HepG2 (cell line): ENCODE data around the gene CD58. TPM values are rescaled to one million over a fixed set of nuclear protein-coding genes. Genes with fewer than 3 reads are reported as not detected.

ENCODE experiments used
- ADNP ChIP-seq: sonication (generic); formaldehyde crosslinking; IDR thresholded peaks from 2 replicates; pipeline ENCODE4 v1.4.0; 2020; ENCODE audit warnings: missing genetic modification reagents
- CENPX ChIP-seq: sonication (generic); formaldehyde crosslinking; IDR thresholded peaks from 2 replicates; pipeline ENCODE4 v1.9.0; 2021; ENCODE audit warnings: mild to moderate bottlenecking, missing genetic modification reagents, moderate library complexity
- CHD2 ChIP-seq: IDR thresholded peaks from 2 replicates; pipeline ENCODE4 v1.6.1; 2011; ENCODE audit warnings: low read depth, low read length, improper control_type of control experiment
- CHD4 ChIP-seq: fragments of 200-600 bp; sonication (generic); IDR thresholded peaks from 2 replicates; pipeline ENCODE4 v1.7.0; 2017; ENCODE audit warnings: mild to moderate bottlenecking, low read length, borderline replicate concordance
- FOXP1 ChIP-seq, 2 experiments: fragments of 450-650 bp in 1 of 2; IDR thresholded peaks; 2 replicates each; pipeline ENCODE4 v1.6.1; 2017 to 2018; ENCODE audit warnings: antibody characterized with exemption in 1 of 2
- HNF4G ChIP-seq, 2 experiments: sonication (generic) in 1 of 2; formaldehyde crosslinking in 1 of 2; IDR thresholded peaks; 2 replicates each; pipeline versions ENCODE4 v1.4.0 to v1.6.1; 2011 to 2020; ENCODE audit warnings: borderline replicate concordance in 2 of 2, low read depth in 2 of 2, mild to moderate bottlenecking in 2 of 2, low read length in 1 of 2, missing genetic modification reagents in 1 of 2, moderate library complexity in 1 of 2
- HNRNPLL ChIP-seq: fragments of 200-400 bp; formaldehyde crosslinking; IDR thresholded peaks from 2 replicates; pipeline ENCODE4 v1.6.1; 2017; ENCODE audit warnings: mild to moderate bottlenecking, low read depth, low read length; ENCODE audit not compliant: poor library complexity, severe bottlenecking
- KLF9 ChIP-seq: IDR thresholded peaks from 2 replicates; pipeline ENCODE4 v1.6.1; 2016; ENCODE audit warnings: low read depth
- MTA1 ChIP-seq: sonication (generic); formaldehyde crosslinking; IDR thresholded peaks from 2 replicates; pipeline ENCODE4 v1.4.0; 2020; ENCODE audit warnings: missing genetic modification reagents, mild to moderate bottlenecking, borderline replicate concordance
- MTA3 ChIP-seq: sonication (generic); formaldehyde crosslinking; IDR thresholded peaks from 2 replicates; pipeline ENCODE4 v1.4.0; 2020; ENCODE audit warnings: missing genetic modification reagents
- SNRNP70 ChIP-seq: fragments of 200-400 bp; formaldehyde crosslinking; IDR thresholded peaks from 2 replicates; pipeline ENCODE4 v1.6.1; 2017; ENCODE audit warnings: mild to moderate bottlenecking, low read depth, low read length, moderate library complexity
- ZBTB21 ChIP-seq: sonication (generic); formaldehyde crosslinking; IDR thresholded peaks from 2 replicates; pipeline ENCODE4 v1.4.0; 2020; ENCODE audit warnings: missing genetic modification reagents
- ZFP41 ChIP-seq: sonication (generic); formaldehyde crosslinking; IDR thresholded peaks from 2 replicates; pipeline ENCODE4 v1.4.0; 2020; ENCODE audit warnings: mild to moderate bottlenecking, missing genetic modification reagents, borderline replicate concordance
- ZFP62 ChIP-seq: sonication (generic); formaldehyde crosslinking; IDR thresholded peaks from 2 replicates; pipeline ENCODE4 v1.4.0; 2020; ENCODE audit warnings: missing genetic modification reagents
- ZNF564 ChIP-seq: sonication (generic); formaldehyde crosslinking; IDR thresholded peaks from 2 replicates; pipeline ENCODE4 v1.8.1; 2023; ENCODE audit warnings: mild to moderate bottlenecking, missing genetic modification reagents
- ZNF678 ChIP-seq: sonication (generic); formaldehyde crosslinking; IDR thresholded peaks from 2 replicates; pipeline ENCODE4 v1.4.0; 2020; ENCODE audit warnings: mild to moderate bottlenecking, missing genetic modification reagents
- ZNF772 ChIP-seq: sonication (generic); formaldehyde crosslinking; IDR thresholded peaks from 2 replicates; pipeline ENCODE4 v1.5.0; 2020; ENCODE audit warnings: mild to moderate bottlenecking, missing genetic modification reagents
- ZNF891 ChIP-seq: sonication (generic); formaldehyde crosslinking; IDR thresholded peaks from 2 replicates; pipeline ENCODE4 v1.5.0; 2020; ENCODE audit warnings: mild to moderate bottlenecking, missing genetic modification reagents
- ZSCAN22 ChIP-seq: sonication (generic); formaldehyde crosslinking; IDR thresholded peaks from 2 replicates; pipeline ENCODE4 v1.4.0; 2020; ENCODE audit warnings: mild to moderate bottlenecking, missing genetic modification reagents
- ZSCAN30 ChIP-seq: sonication (generic); formaldehyde crosslinking; IDR thresholded peaks from 2 replicates; pipeline ENCODE4 v1.5.0; 2020; ENCODE audit warnings: mild to moderate bottlenecking, missing genetic modification reagents
- polyA plus RNA-seq, 8 experiments: library from polyadenylated mRNA; depleted of rRNA in 3 of 8; stranded (reverse) in 7 of 8; unstranded in 1 of 8; fragments of >200 nt; fragmentation: Illumina TruSeq in 4 of 8; extraction: Trizol in 4 of 8; gene quantifications; 2 replicates each; pipeline versions ENCODE4 v1.2.1 to v1.2.3, GENCODE V29; 2011 to 2016; ENCODE audit warnings: low read depth in 4 of 8, missing spikeins in 1 of 8, mixed read lengths in 1 of 8; ENCODE audit not compliant: insufficient read depth in 1 of 8
- total RNA-seq, 5 experiments: library from RNA; depleted of rRNA; stranded (reverse); fragments of >200 nt; fragmentation: Illumina TruSeq; extraction: Trizol; gene quantifications; 2 replicates each; pipeline ENCODE4 v1.2.3, GENCODE V29; 2016; ENCODE audit warnings: low read depth in 1 of 5
- TF ChIP-seq, protein P1 (sequence below): IDR thresholded peaks from 2 replicates; pipeline ENCODE4 v1.6.1; 2016; ENCODE audit warnings: control low read depth
- TF ChIP-seq, protein P2 (sequence below): sonication (generic); formaldehyde crosslinking; IDR thresholded peaks from 2 replicates; pipeline ENCODE4 v1.8.0; 2022; ENCODE audit warnings: missing genetic modification reagents, mild to moderate bottlenecking, borderline replicate concordance
- TF ChIP-seq, protein P3 (sequence below): sonication (generic); formaldehyde crosslinking; IDR thresholded peaks from 2 replicates; pipeline ENCODE4 v1.8.1; 2023; ENCODE audit warnings: missing genetic modification reagents, mild to moderate bottlenecking, borderline replicate concordance
- TF ChIP-seq, protein P4 (sequence below): IDR thresholded peaks from 2 replicates; pipeline ENCODE4 v1.6.1; 2018; ENCODE audit warnings: missing genetic modification reagents, mild to moderate bottlenecking, missing compliant biosample characterization
- TF ChIP-seq, protein P5 (sequence below): sonication (generic); formaldehyde crosslinking; conservative IDR thresholded peaks from 2 replicates; pipeline ENCODE4 v1.4.0; 2020; ENCODE audit warnings: missing genetic modification reagents

The CD58 gene
- total and polyA plus RNA-seq, 2 of the 13 experiments (the other 11 are each of a cell fraction or from before 2014, with no cell fraction given), result 9.4 to 13.5 TPM

DNA sequence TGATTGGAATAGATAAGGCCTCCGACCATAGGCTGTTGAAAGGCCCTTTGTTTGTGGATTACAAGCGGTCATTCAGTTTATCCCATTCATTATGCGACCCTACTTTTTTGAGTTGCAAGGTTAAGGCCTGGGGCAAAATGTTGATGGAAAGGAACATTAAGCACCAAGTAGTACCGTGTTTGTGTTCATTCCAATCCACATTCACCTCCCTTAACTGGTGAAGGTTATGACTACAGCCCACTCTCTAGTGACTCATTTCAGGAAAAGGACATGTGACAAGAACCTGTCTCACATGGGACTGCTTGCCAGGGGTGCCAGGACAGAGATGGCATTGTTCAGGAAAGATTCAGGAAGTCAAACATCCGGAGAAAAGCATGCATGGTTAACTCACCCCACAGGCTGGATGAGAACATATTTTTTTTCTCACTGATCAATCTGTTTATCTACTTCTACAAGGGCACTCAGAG lies 81.6 kb downstream of the CD58 start (continued):
- TF ChIP-seq FOXP1 (IDR thresholded peaks at IDR 0.05), result no peak
- TF ChIP-seq FOXP1 (CRISPR knock-in tag; IDR thresholded peaks at IDR 0.05), result peak; percentile 59
- no peak for TF ChIP-seq CHD4
- no peak for TF ChIP-seq ZNF891 (CRISPR knock-in tag)
- TF ChIP-seq ZFP62, result no peak
- TF ChIP-seq, protein P1, sequence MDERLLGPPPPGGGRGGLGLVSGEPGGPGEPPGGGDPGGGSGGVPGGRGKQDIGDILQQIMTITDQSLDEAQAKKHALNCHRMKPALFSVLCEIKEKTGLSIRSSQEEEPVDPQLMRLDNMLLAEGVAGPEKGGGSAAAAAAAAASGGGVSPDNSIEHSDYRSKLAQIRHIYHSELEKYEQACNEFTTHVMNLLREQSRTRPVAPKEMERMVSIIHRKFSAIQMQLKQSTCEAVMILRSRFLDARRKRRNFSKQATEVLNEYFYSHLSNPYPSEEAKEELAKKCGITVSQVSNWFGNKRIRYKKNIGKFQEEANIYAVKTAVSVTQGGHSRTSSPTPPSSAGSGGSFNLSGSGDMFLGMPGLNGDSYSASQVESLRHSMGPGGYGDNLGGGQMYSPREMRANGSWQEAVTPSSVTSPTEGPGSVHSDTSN (CRISPR knock-in tag), result no peak
- TF ChIP-seq ADNP (CRISPR knock-in tag), result no peak
- no peak for TF ChIP-seq CENPX (CRISPR knock-in tag)
- TF ChIP-seq MTA1, result no peak
- no peak for TF ChIP-seq SNRNP70
- no peak for TF ChIP-seq ZSCAN30 (CRISPR knock-in tag)
- TF ChIP-seq HNRNPLL, result no peak
- no peak for TF ChIP-seq HNF4G (IDR thresholded peaks at IDR 0.05; ENCODE audit: borderline replicate concordance, low read depth, low read length)
- no peak for TF ChIP-seq HNF4G (CRISPR knock-in tag; IDR thresholded peaks at IDR 0.05; ENCODE audit: borderline replicate concordance, low read depth)
- TF ChIP-seq ZNF564 (CRISPR knock-in tag), result no peak
- TF ChIP-seq CHD2, result no peak
- no peak for TF ChIP-seq ZNF678 (CRISPR knock-in tag)
- TF ChIP-seq KLF9 (CRISPR knock-in tag), result 0 out of 2 replicates have a peak, but pooled peaks have one; percentile 22
- TF ChIP-seq, protein P2, sequence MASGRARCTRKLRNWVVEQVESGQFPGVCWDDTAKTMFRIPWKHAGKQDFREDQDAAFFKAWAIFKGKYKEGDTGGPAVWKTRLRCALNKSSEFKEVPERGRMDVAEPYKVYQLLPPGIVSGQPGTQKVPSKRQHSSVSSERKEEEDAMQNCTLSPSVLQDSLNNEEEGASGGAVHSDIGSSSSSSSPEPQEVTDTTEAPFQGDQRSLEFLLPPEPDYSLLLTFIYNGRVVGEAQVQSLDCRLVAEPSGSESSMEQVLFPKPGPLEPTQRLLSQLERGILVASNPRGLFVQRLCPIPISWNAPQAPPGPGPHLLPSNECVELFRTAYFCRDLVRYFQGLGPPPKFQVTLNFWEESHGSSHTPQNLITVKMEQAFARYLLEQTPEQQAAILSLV, result no peak
- TF ChIP-seq MTA3 (CRISPR knock-in tag), result no peak
- no peak for TF ChIP-seq ZNF772 (CRISPR knock-in tag)
- no peak for TF ChIP-seq ZFP41
- TF ChIP-seq ZBTB21 (CRISPR knock-in tag), result no peak
- TF ChIP-seq, protein P3, sequence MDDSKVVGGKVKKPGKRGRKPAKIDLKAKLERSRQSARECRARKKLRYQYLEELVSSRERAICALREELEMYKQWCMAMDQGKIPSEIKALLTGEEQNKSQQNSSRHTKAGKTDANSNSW (CRISPR knock-in tag), result no peak
- TF ChIP-seq, protein P4, sequence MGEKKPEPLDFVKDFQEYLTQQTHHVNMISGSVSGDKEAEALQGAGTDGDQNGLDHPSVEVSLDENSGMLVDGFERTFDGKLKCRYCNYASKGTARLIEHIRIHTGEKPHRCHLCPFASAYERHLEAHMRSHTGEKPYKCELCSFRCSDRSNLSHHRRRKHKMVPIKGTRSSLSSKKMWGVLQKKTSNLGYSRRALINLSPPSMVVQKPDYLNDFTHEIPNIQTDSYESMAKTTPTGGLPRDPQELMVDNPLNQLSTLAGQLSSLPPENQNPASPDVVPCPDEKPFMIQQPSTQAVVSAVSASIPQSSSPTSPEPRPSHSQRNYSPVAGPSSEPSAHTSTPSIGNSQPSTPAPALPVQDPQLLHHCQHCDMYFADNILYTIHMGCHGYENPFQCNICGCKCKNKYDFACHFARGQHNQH (CRISPR knock-in tag), result peak; percentile 86
- TF ChIP-seq, protein P5, sequence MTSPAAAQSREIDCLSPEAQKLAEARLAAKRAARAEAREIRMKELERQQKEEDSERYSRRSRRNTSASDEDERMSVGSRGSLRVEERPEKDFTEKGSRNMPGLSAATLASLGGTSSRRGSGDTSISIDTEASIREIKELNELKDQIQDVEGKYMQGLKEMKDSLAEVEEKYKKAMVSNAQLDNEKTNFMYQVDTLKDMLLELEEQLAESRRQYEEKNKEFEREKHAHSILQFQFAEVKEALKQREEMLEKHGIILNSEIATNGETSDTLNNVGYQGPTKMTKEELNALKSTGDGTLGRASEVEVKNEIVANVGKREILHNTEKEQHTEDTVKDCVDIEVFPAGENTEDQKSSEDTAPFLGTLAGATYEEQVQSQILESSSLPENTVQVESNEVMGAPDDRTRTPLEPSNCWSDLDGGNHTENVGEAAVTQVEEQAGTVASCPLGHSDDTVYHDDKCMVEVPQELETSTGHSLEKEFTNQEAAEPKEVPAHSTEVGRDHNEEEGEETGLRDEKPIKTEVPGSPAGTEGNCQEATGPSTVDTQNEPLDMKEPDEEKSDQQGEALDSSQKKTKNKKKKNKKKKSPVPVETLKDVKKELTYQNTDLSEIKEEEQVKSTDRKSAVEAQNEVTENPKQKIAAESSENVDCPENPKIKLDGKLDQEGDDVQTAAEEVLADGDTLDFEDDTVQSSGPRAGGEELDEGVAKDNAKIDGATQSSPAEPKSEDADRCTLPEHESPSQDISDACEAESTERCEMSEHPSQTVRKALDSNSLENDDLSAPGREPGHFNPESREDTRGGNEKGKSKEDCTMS (CRISPR knock-in tag), result no peak
- TF ChIP-seq ZSCAN22, result no peak
